Measurements from ENCODE around the gene ZNF687. TPM values are rescaled to one million over a fixed set of nuclear protein-coding genes. Genes with fewer than 3 reads are reported as not detected.

ZNF687 gene
- total RNA-seq, 1 experiment from 2014 or later, result 56.8 TPM

- TF ChIP-seq SMAD4 (CRISPR knock-in tag; IDR thresholded peaks at IDR 0.05), result no peak
- no peak for TF ChIP-seq ZMAT4 (CRISPR knock-in tag; IDR thresholded peaks at IDR 0.05)
- no peak for TF ChIP-seq ZNF232 (CRISPR knock-in tag; IDR thresholded peaks at IDR 0.05)
- TF ChIP-seq E2F4 (CRISPR knock-in tag; IDR thresholded peaks at IDR 0.05; ENCODE audit: borderline replicate concordance, low read depth), result no peak
- TF ChIP-seq RORB (CRISPR knock-in tag; IDR thresholded peaks at IDR 0.05), result no peak
- TF ChIP-seq NFYB (CRISPR knock-in tag; conservative IDR thresholded peaks at IDR 0.05; ENCODE audit: low read depth), result no peak
- no peak for TF ChIP-seq ZNF121 (CRISPR knock-in tag; IDR thresholded peaks at IDR 0.05)
- no peak for TF ChIP-seq ZNF423 (CRISPR knock-in tag; IDR thresholded peaks at IDR 0.05)
- ChIA-PET POLR2A (no interaction called here), CTCF (interaction anchor here (1.0 to 4.6 kb wide), 5 partner anchors 10 to 29 kb away, joined by 3 to 73 read pairs (median 8); no protein-coding TSS in a partner anchor)
- ATAC-seq (no peak), DNase-seq (ENCODE audit: low spot score) (no peak)
- Mint-ChIP-seq H3K4me3 (no peak overlapping the region), H3K27ac (no peak overlapping the region), H3K36me3 (peaks cover 28% of the 10 kb centered on the region), H3K27me3 (ENCODE audit: low read depth) (no peaks in the 10 kb centered on the region), H3K9me3 (no peaks in the 10 kb centered on the region), H3K4me1 (peaks cover 18% of the 10 kb centered on the region)
Measured at GRCh38 chr1:151311011-151311410, 28.9 kb downstream of the ZNF687 start.

- TF ChIP-seq JUN (CRISPR knock-in tag; IDR thresholded peaks at IDR 0.05), result no peak
- TF ChIP-seq GABPB1 (CRISPR knock-in tag; IDR thresholded peaks at IDR 0.05), result peak; percentile 43; the same call in 1 of the 2 replicates
- ChIA-PET POLR2A (no interaction called here), CTCF (interaction anchor here (1.0 to 4.6 kb wide), 3 partner anchors 11 to 29 kb away, joined by 3 to 73 read pairs (median 42); no protein-coding TSS in a partner anchor)
- Mint-ChIP-seq H3K27ac (no peak overlapping the region), H3K4me3 (no peak overlapping the region), H3K36me3 (peaks cover 22% of the 10 kb centered on the region), H3K4me1 (peaks cover 18% of the 10 kb centered on the region), H3K9me3 (no peaks in the 10 kb centered on the region), H3K27me3 (ENCODE audit: low read depth) (no peaks in the 10 kb centered on the region)
- ATAC-seq (no peak), DNase-seq (ENCODE audit: low spot score) (no peak)
Measured at GRCh38 chr1:151311589-151312331, 29.7 kb downstream of the ZNF687 start.

- Mint-ChIP-seq H3K4me3 (no peak overlapping the region), H3K9me3 (no peaks in the 10 kb centered on the region), H3K4me1 (peaks cover 18% of the 10 kb centered on the region), H3K36me3 (peaks cover 18% of the 10 kb centered on the region), H3K27ac (no peak overlapping the region), H3K27me3 (ENCODE audit: low read depth) (no peaks in the 10 kb centered on the region)
- no peak for DNase-seq (ENCODE audit: low spot score)
- TF ChIP-seq CREM (CRISPR knock-in tag; IDR thresholded peaks at IDR 0.05) (no peak), ZBTB21 (CRISPR knock-in tag; IDR thresholded peaks at IDR 0.05; ENCODE audit: borderline replicate concordance) (no peak), ESRRA (CRISPR knock-in tag; IDR thresholded peaks at IDR 0.05; ENCODE audit: borderline replicate concordance) (no peak)
- POLR2A ChIA-PET, result no interaction called here
- no peak for ATAC-seq
- CTCF ChIA-PET, result interaction anchor here (1.0 to 4.6 kb wide), 2 partner anchors 12 to 28 kb away, joined by 4 to 73 read pairs; no protein-coding TSS in a partner anchor
Measured at GRCh38 chr1:151312411-151312810, 30.3 kb downstream of the ZNF687 start.

GRCh38 chr1:151312826-151313225 is 30.7 kb downstream of the ZNF687 start:
- ATAC-seq, result no peak
- ChIA-PET POLR2A (no interaction called here), CTCF (interaction anchor here (1.0 to 4.6 kb wide), 2 partner anchors 12 to 28 kb away, joined by 4 to 73 read pairs; no protein-coding TSS in a partner anchor)

GRCh38 chr1:151313501-151313900 is 31.4 kb downstream of the ZNF687 start:
- ATAC-seq (no peak), DNase-seq (ENCODE audit: low spot score) (no peak)
- Mint-ChIP-seq H3K9me3 (no peaks in the 10 kb centered on the region), H3K4me1 (peaks cover 18% of the 10 kb centered on the region), H3K4me3 (no peak overlapping the region), H3K27me3 (ENCODE audit: low read depth) (no peaks in the 10 kb centered on the region), H3K36me3 (peaks cover 8% of the 10 kb centered on the region), H3K27ac (no peak overlapping the region)
- POLR2A ChIA-PET, result no interaction called here
- CTCF ChIA-PET, result interaction anchor here (4.6 kb wide), 1 partner anchor 13 kb away, joined by 73 read pairs; no protein-coding TSS in a partner anchor
- TF ChIP-seq GTF2I (CRISPR knock-in tag; conservative IDR thresholded peaks at IDR 0.05) (no peak), JUN (CRISPR knock-in tag; IDR thresholded peaks at IDR 0.05) (no peak), ATF2 (CRISPR knock-in tag; IDR thresholded peaks at IDR 0.05; ENCODE audit: borderline replicate concordance, low read depth) (no peak), ZNF263 (CRISPR knock-in tag; IDR thresholded peaks at IDR 0.05; ENCODE audit: low read depth) (no peak), ZNF396 (CRISPR knock-in tag; IDR thresholded peaks at IDR 0.05; ENCODE audit: borderline replicate concordance) (no peak), ZBTB21 (CRISPR knock-in tag; IDR thresholded peaks at IDR 0.05; ENCODE audit: borderline replicate concordance) (no peak), ZNF219 (CRISPR knock-in tag; IDR thresholded peaks at IDR 0.05; ENCODE audit: borderline replicate concordance) (no peak), TCF7 (CRISPR knock-in tag; IDR thresholded peaks at IDR 0.05; ENCODE audit: low read depth) (no peak), ZNF138 (CRISPR knock-in tag; conservative IDR thresholded peaks at IDR 0.05) (no peak), HMGA2 (CRISPR knock-in tag; IDR thresholded peaks at IDR 0.05) (no peak), USF2 (CRISPR knock-in tag; IDR thresholded peaks at IDR 0.05) (no peak)

More at GRCh38 chr1:151312826-151313225, 30.7 kb downstream of the ZNF687 start:
- H3K4me3 Mint-ChIP-seq, result no peak overlapping the region
- no peak overlapping the region for H3K27ac Mint-ChIP-seq
- peaks cover 13% of the 10 kb centered on the region for H3K36me3 Mint-ChIP-seq
- H3K9me3 Mint-ChIP-seq, result no peaks in the 10 kb centered on the region
- H3K27me3 Mint-ChIP-seq (ENCODE audit: low read depth), result no peaks in the 10 kb centered on the region
- peaks cover 18% of the 10 kb centered on the region for H3K4me1 Mint-ChIP-seq
- DNase-seq (ENCODE audit: low spot score), result no peak
- TF ChIP-seq ZBTB21 (CRISPR knock-in tag; IDR thresholded peaks at IDR 0.05; ENCODE audit: borderline replicate concordance) (no peak), ZNF121 (CRISPR knock-in tag; IDR thresholded peaks at IDR 0.05) (peak; percentile 67), ELF4 (CRISPR knock-in tag; IDR thresholded peaks at IDR 0.05; ENCODE audit: low read depth) (no peak), SP1 (CRISPR knock-in tag; conservative IDR thresholded peaks at IDR 0.05) (no peak)
